Suprapubic skin (tissue), 4 donors: Measurements from ENCODE around the gene ZNF883. TPM values are rescaled to one million over a fixed set of nuclear protein-coding genes. Genes with fewer than 3 reads are reported as not detected.

Source experiments
- DNase-seq, 2 donors: peaks; one replicate each; pipeline ENCODE4 v3.0.0-alpha.2; 2019; ENCODE audit warnings: low spot score in 2 of 2
- H3K27ac ChIP-seq: fragments of 200-600 bp; sonication (generic); one replicate; pipeline ENCODE4 v1.5.1; 2019
- H3K27me3 ChIP-seq: fragments of 200-600 bp; sonication (generic); one replicate; pipeline ENCODE4 v1.5.1; 2019
- H3K36me3 ChIP-seq: fragments of 200-600 bp; sonication (generic); one replicate; pipeline ENCODE4 v1.5.1; 2019
- H3K4me1 ChIP-seq: fragments of 200-600 bp; sonication (generic); one replicate; pipeline ENCODE4 v1.5.1; 2019
- H3K4me3 ChIP-seq: fragments of 200-600 bp; sonication (generic); one replicate; pipeline ENCODE4 v1.5.1; 2019; ENCODE audit warnings: mild to moderate bottlenecking
- H3K9me3 ChIP-seq: fragments of 200-600 bp; sonication (generic); one replicate; pipeline ENCODE4 v1.5.1; 2019
- EP300 ChIP-seq: sonication (generic); formaldehyde crosslinking; IDR thresholded peaks from one replicate; pipeline ENCODE4 v1.6.1; 2017; ENCODE audit warnings: antibody characterized with exemption
- POLR2A ChIP-seq, 2 donors: fragments of 450-650 bp; IDR thresholded peaks; one replicate each; pipeline ENCODE4 v1.6.1; 2017; ENCODE audit warnings: antibody characterized with exemption in 2 of 2, mild to moderate bottlenecking in 2 of 2, moderate library complexity in 2 of 2
- POLR2AphosphoS5 ChIP-seq, 3 donors: sonication (generic); formaldehyde crosslinking; IDR thresholded peaks; one replicate each; pipeline ENCODE4 v1.6.1; 2017; ENCODE audit warnings: antibody characterized with exemption in 3 of 3
- WGBS: methylation state at CpG from one replicate; pipeline ENCODE4 v1.1.5; 2018; 5-methylcytosine and 5-hydroxymethylcytosine counted together
- total RNA-seq, 4 donors: library from RNA; depleted of rRNA; stranded (reverse); fragments of >200 nt; gene quantifications; one replicate each; pipeline ENCODE4 v1.1.0, GENCODE V29; 2016
- TF ChIP-seq, protein P1 (sequence below), 2 donors: fragments of 200-600 bp in 1 of 2; fragments of 450-650 bp in 1 of 2; sonication (generic) in 1 of 2; IDR thresholded peaks; one replicate each; pipeline ENCODE4 v1.5.1; 2016 to 2019; ENCODE audit warnings: antibody characterized with exemption in 2 of 2, mild to moderate bottlenecking in 1 of 2, moderate library complexity in 1 of 2

ZNF883 gene
- total RNA-seq, 4 donors from 2014 or later, result 0.31 to 2.9 (median 0.97) TPM; not detected in 1

DNA sequence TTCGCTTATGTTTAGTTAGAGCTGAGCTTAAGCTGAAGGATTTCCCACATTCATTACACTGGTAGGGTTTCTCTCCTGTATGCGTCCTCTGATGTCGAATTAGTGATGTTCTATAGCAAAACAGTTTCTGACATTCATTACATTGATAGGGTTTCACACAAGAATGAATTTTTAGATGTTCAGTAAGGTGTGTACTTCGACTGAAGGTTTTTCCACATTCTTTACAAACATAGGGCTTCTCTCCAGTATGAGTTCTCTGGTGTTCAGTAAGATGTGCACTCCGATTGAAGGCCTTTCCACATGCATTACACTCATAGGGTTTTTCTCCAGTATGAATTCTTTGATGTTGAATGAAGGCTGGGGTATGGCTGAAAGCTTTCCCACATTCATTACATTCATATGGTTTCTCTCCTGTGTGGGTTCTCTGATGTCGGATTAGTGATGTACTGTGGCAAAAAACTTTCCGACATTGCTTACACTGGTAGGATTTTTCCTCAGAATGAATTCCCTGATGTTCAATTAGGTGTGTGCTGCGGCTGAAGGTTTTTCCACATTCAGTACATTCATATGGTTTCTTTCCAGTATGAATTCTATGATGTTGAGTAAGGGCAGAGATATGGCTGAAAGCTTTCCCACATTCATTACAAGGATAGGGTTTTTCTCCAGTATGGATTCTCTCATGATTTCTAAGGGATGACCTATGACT is 14.6 kb downstream of the ZNF883 start:
- no peak for DNase-seq
- Histone ChIP-seq H3K36me3 (peaks cover 5% of the 10 kb centered on the region), H3K4me1 (no peaks in the 10 kb centered on the region), H3K27me3 (no peaks in the 10 kb centered on the region), H3K4me3 (no peak overlapping the region), H3K9me3 (peaks cover 69% of the 10 kb centered on the region), H3K27ac (no peak overlapping the region)
- TF ChIP-seq, protein P1, sequence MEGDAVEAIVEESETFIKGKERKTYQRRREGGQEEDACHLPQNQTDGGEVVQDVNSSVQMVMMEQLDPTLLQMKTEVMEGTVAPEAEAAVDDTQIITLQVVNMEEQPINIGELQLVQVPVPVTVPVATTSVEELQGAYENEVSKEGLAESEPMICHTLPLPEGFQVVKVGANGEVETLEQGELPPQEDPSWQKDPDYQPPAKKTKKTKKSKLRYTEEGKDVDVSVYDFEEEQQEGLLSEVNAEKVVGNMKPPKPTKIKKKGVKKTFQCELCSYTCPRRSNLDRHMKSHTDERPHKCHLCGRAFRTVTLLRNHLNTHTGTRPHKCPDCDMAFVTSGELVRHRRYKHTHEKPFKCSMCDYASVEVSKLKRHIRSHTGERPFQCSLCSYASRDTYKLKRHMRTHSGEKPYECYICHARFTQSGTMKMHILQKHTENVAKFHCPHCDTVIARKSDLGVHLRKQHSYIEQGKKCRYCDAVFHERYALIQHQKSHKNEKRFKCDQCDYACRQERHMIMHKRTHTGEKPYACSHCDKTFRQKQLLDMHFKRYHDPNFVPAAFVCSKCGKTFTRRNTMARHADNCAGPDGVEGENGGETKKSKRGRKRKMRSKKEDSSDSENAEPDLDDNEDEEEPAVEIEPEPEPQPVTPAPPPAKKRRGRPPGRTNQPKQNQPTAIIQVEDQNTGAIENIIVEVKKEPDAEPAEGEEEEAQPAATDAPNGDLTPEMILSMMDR (IDR thresholded peaks at IDR 0.05), result no peak
- TF ChIP-seq POLR2A (IDR thresholded peaks at IDR 0.05), result no peak
- TF ChIP-seq EP300, result no peak
- WGBS, result 94% methylated on average over 8 of the region's 8 CpGs

DNA sequence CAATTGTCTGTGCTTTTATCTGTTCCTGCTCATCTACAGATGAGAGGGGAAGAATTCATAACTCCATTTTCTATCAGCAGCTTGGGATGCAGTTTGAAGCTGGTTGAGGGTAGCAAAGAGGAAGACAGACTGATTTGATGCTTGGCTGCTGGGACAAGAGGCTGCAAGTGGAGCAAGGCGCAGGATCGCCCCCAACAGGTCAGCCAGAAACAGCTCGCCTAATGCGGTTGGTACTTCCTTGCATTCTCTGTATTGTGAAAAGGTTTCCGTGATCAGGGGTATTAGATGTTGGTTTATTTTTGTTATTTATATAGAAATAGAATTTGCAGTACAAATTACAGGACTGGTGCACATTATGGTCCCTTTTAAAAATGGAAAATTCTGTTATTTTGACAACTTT is 40.6 kb downstream of the ZNF883 start:
- Histone ChIP-seq H3K4me3 (no peak overlapping the region), H3K27ac (no peak overlapping the region), H3K4me1 (no peaks in the 10 kb centered on the region), H3K27me3 (peaks cover 3% of the 10 kb centered on the region), H3K9me3 (peaks cover 4% of the 10 kb centered on the region), H3K36me3 (no peaks in the 10 kb centered on the region)
- TF ChIP-seq POLR2AphosphoS5 (IDR thresholded peaks at IDR 0.05) (no peak), POLR2A (IDR thresholded peaks at IDR 0.05) (no peak), EP300 (no peak)
- TF ChIP-seq, protein P1 (IDR thresholded peaks at IDR 0.05), result no peak
- 31% methylated on average over 5 of the region's 5 CpGs for WGBS
- no peak for DNase-seq

GRCh38 chr9:112970939-112971338 is 41.1 kb downstream of the ZNF883 start:
- 61% methylated on average over 6 of the region's 6 CpGs for WGBS

DNA sequence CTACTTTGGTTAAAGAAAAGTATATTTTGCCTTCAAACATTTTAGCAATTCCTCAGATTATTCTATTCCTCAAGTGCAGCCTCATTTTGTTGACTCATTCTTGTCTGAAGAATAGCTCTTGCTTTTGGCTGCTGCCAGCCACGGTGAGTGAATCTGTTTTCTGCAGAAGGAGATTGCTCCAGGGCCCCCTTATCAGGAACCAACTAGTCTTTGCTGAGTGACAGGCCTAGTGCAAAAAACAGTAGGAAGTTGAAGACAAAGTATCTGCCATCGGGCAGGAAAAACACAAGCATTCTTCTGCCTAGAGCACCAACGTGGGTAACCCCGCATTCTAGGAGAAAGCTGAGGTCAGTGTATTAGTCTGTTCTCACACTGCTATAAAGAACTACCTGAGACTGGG is 42.3 kb downstream of the ZNF883 start:
- DNase-seq, result no peak
- no peak for TF ChIP-seq EP300
- TF ChIP-seq, protein P1 (IDR thresholded peaks at IDR 0.05), result no peak
- no peak for TF ChIP-seq POLR2AphosphoS5 (IDR thresholded peaks at IDR 0.05)
- TF ChIP-seq POLR2A (IDR thresholded peaks at IDR 0.05), result no peak
- no peak overlapping the region for H3K27ac ChIP-seq
- H3K36me3 ChIP-seq, result no peaks in the 10 kb centered on the region
- H3K9me3 ChIP-seq, result no peaks in the 10 kb centered on the region
- H3K4me3 ChIP-seq, result no peak overlapping the region
- no peaks in the 10 kb centered on the region for H3K4me1 ChIP-seq
- peaks cover 3% of the 10 kb centered on the region for H3K27me3 ChIP-seq
- 32% methylated on average over 4 of the region's 4 CpGs for WGBS

More at GRCh38 chr9:112970939-112971338, 41.1 kb downstream of the ZNF883 start:
- TF ChIP-seq, protein P1 (IDR thresholded peaks at IDR 0.05), result no peak
- TF ChIP-seq POLR2AphosphoS5 (IDR thresholded peaks at IDR 0.05) (no peak), POLR2A (IDR thresholded peaks at IDR 0.05) (no peak), EP300 (no peak)
- H3K27ac ChIP-seq, result no peak overlapping the region
- no peak for DNase-seq
- H3K36me3 ChIP-seq, result no peaks in the 10 kb centered on the region
- no peaks in the 10 kb centered on the region for H3K4me1 ChIP-seq
- no peak overlapping the region for H3K4me3 ChIP-seq
- peaks cover 4% of the 10 kb centered on the region for H3K9me3 ChIP-seq
- peaks cover 3% of the 10 kb centered on the region for H3K27me3 ChIP-seq

DNA sequence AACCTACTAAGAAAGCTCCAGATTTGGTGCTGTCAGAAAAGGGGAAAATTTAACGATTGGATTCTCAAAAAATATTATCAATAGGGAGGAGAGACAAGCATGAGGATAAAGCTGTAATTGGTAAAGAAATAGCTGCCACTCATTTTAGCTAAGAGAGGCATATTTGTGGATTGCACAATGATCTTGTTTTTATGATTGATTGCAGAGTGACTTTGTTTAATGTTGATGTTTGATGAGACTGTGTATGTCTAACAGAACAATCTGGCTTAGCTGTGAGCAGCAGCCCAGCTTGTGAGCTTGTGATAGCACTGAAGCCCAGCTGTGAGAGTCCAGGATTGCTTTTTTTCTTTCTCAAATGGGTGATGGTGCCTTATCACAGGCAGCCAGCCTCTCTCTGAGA is 56.4 kb downstream of the ZNF883 start:
- H3K36me3 ChIP-seq, result no peaks in the 10 kb centered on the region
- TF ChIP-seq, protein P1 (IDR thresholded peaks at IDR 0.05), result no peak
- TF ChIP-seq POLR2AphosphoS5 (IDR thresholded peaks at IDR 0.05) (no peak), POLR2A (IDR thresholded peaks at IDR 0.05) (no peak), EP300 (no peak)
- H3K27me3 ChIP-seq, result peaks cover 24% of the 10 kb centered on the region
- no peaks in the 10 kb centered on the region for H3K9me3 ChIP-seq
- H3K4me1 ChIP-seq, result no peaks in the 10 kb centered on the region
- H3K4me3 ChIP-seq, result no peak overlapping the region
- H3K27ac ChIP-seq, result no peak overlapping the region
- DNase-seq, result no peak
- WGBS, result 53% methylated on average over 1 of the region's 1 CpG
